Parathyroid adenoma (tissue), 2 donors: ENCODE data around the gene C16orf96.

Experiments
- H2AFZ ChIP-seq: fragments of 300-600 bp; sonication (generic); one replicate; pipeline ENCODE4 v1.7.0; 2017; ENCODE audit warnings: antibody characterized with exemption, mild to moderate bottlenecking
- H3K27ac ChIP-seq: fragments of 300-600 bp; sonication (generic); one replicate; pipeline ENCODE4 v1.7.0; 2017
- H3K27me3 ChIP-seq: fragments of 300-600 bp; sonication (generic); one replicate; pipeline ENCODE4 v1.7.0; 2017; ENCODE audit warnings: low read length; ENCODE audit not compliant: control insufficient read depth, insufficient read depth
- H3K36me3 ChIP-seq: fragments of 300-600 bp; sonication (generic); one replicate; pipeline ENCODE4 v1.7.0; 2017; ENCODE audit warnings: low read length; ENCODE audit not compliant: control insufficient read depth, insufficient read depth
- H3K4me1 ChIP-seq: fragments of 300-600 bp; sonication (generic); one replicate; pipeline ENCODE4 v1.7.0; 2017; ENCODE audit warnings: control low read depth
- H3K4me2 ChIP-seq: fragments of 300-600 bp; sonication (generic); one replicate; pipeline ENCODE4 v1.7.0; 2017; ENCODE audit warnings: low read length
- H3K4me3 ChIP-seq: fragments of 300-600 bp; sonication (generic); one replicate; pipeline ENCODE4 v1.7.0; 2017; ENCODE audit warnings: low read depth, low read length
- H3K79me2 ChIP-seq: fragments of 300-600 bp; sonication (generic); one replicate; pipeline ENCODE4 v1.7.0; 2017; ENCODE audit warnings: control low read depth
- H3K9ac ChIP-seq: fragments of 300-600 bp; sonication (generic); one replicate; pipeline ENCODE4 v1.7.0; 2017; ENCODE audit warnings: mild to moderate bottlenecking
- H3K9me3 ChIP-seq: fragments of 300-600 bp; sonication (generic); one replicate; pipeline ENCODE4 v1.7.0; 2017; ENCODE audit warnings: low read length; ENCODE audit not compliant: control insufficient read depth
- CTCF ChIP-seq: fragments of 300-600 bp; sonication (generic); IDR thresholded peaks from one replicate; pipeline ENCODE4 v1.7.0; 2017; ENCODE audit warnings: antibody characterized with exemption, mild to moderate bottlenecking
- donor health status: primary hyperparathyroidism.

C16orf96 gene

GRCh38 chr16:4612977-4613635 is 57.0 kb downstream of the C16orf96 start:
- no peaks in the 10 kb centered on the region for H3K9me3 ChIP-seq
- H3K4me3 ChIP-seq: peak overlapping the region; percentile 69
- peaks cover 9% of the 10 kb centered on the region for H3K79me2 ChIP-seq
- H3K27me3 ChIP-seq: no peaks in the 10 kb centered on the region
- H3K4me2 ChIP-seq: peak overlapping the region; percentile 65
- peaks cover 21% of the 10 kb centered on the region for H3K4me1 ChIP-seq
- H3K9ac ChIP-seq: no peak overlapping the region
- H3K27ac ChIP-seq: peak overlapping the region; percentile 100
- TF ChIP-seq CTCF: no peak
- H2AFZ ChIP-seq: no peak overlapping the region
- no peaks in the 10 kb centered on the region for H3K36me3 ChIP-seq

GRCh38 chr16:4613636-4614570 is 57.8 kb downstream of the C16orf96 start:
- peaks cover 9% of the 10 kb centered on the region for H3K79me2 ChIP-seq
- H3K4me3 ChIP-seq: peak overlapping the region; percentile 69
- no peak for TF ChIP-seq CTCF
- H3K36me3 ChIP-seq: no peaks in the 10 kb centered on the region
- H3K27me3 ChIP-seq: no peaks in the 10 kb centered on the region
- H3K4me2 ChIP-seq: peak overlapping the region; percentile 65
- peak overlapping the region; percentile 75 for H2AFZ ChIP-seq
- peaks cover 21% of the 10 kb centered on the region for H3K4me1 ChIP-seq
- peak overlapping the region; percentile 100 for H3K27ac ChIP-seq
- no peaks in the 10 kb centered on the region for H3K9me3 ChIP-seq
- no peak overlapping the region for H3K9ac ChIP-seq

- H3K4me2 ChIP-seq: peak within 1 kb of the TSS; percentile 89
- H3K27ac ChIP-seq: peak within 1 kb of the TSS; percentile 100
These were observed 58.6 kb downstream of the C16orf96 start, which contains the start of gene UBALD1 for GRCh38 chr16:4614571-4615383. Gene UBALD1 (minus strand): TSS chr16:4614888. CDS start chr16:4614797, 91 bp downstream.

More at GRCh38 chr16:4614571-4615383, 58.6 kb downstream of the C16orf96 start, which contains the start of gene UBALD1:
- Histone ChIP-seq H3K27me3 (no peaks in the 10 kb centered on the region), H3K4me1 (peaks cover 21% of the 10 kb centered on the region), H3K9ac (no peak within 1 kb of the TSS), H3K79me2 (peaks cover 9% of the 10 kb centered on the region), H3K36me3 (no peaks in the 10 kb centered on the region), H2AFZ (peak within 1 kb of the TSS; percentile 97), H3K4me3 (peak within 1 kb of the TSS; percentile 69), H3K9me3 (no peaks in the 10 kb centered on the region)
- TF ChIP-seq CTCF: no peak
